Skeletal muscle satellite cell (primary cell): ENCODE data around the gene ACYP2.
A peak's percentile ranks its signal among the peaks of the same experiment; 100 is the strongest.
"Not testable (repeated sequence)": the region's sequence is repeated elsewhere in the genome, so short reads cannot be mapped to it uniquely, and the experiment has no call there.

Experiments used
- H3K27me3 ChIP-seq: 2 replicates; pipeline ENCODE4 v1.7.0; 2013; ENCODE audit warnings: low read length; ENCODE audit not compliant: control insufficient read depth, insufficient read depth
- H3K36me3 ChIP-seq: 2 replicates; pipeline ENCODE4 v1.7.0; 2013; ENCODE audit warnings: mild to moderate bottlenecking, control low read depth, low read length; ENCODE audit not compliant: insufficient read depth
- H3K4me1 ChIP-seq: 2 replicates; pipeline ENCODE4 v1.7.0; 2013; ENCODE audit warnings: low read length; ENCODE audit not compliant: control insufficient read depth, insufficient read depth
- H3K4me2 ChIP-seq: 2 replicates; pipeline ENCODE4 v1.7.0; 2013; ENCODE audit warnings: mild to moderate bottlenecking, low read length
- H3K4me3 ChIP-seq: 2 replicates; pipeline ENCODE4 v1.7.0; 2013; ENCODE audit warnings: low read length
- H3K9ac ChIP-seq: 2 replicates; pipeline ENCODE4 v1.7.0; 2013; ENCODE audit warnings: mild to moderate bottlenecking, low read depth, low read length, moderate library complexity
- H3K9me3 ChIP-seq: replicated peaks from 2 replicates; pipeline ENCODE4 v1.7.0; 2013; ENCODE audit warnings: mild to moderate bottlenecking, control low read depth, low read length

Gene ACYP2

GRCh38 chr2:54313147-54313546, 197.7 kb downstream of the ACYP2 start:
- no peak overlapping the region for H3K9ac ChIP-seq
- no peaks in the 10 kb centered on the region for H3K9me3 ChIP-seq
- no peak overlapping the region for H3K4me2 ChIP-seq
- no peaks in the 10 kb centered on the region for H3K27me3 ChIP-seq
- no peak overlapping the region for H3K4me3 ChIP-seq
- no peaks in the 10 kb centered on the region for H3K4me1 ChIP-seq
- H3K36me3 ChIP-seq: no peaks in the 10 kb centered on the region

GRCh38 chr2:54317973-54318372, 202.6 kb downstream of the ACYP2 start:
- no peak overlapping the region for H3K4me3 ChIP-seq
- H3K9ac ChIP-seq: no peak overlapping the region
- no peaks in the 10 kb centered on the region for H3K4me1 ChIP-seq
- no peak overlapping the region for H3K4me2 ChIP-seq
- no peaks in the 10 kb centered on the region for H3K36me3 ChIP-seq
- H3K27me3 ChIP-seq: no peaks in the 10 kb centered on the region
- no peaks in the 10 kb centered on the region for H3K9me3 ChIP-seq

DNA sequence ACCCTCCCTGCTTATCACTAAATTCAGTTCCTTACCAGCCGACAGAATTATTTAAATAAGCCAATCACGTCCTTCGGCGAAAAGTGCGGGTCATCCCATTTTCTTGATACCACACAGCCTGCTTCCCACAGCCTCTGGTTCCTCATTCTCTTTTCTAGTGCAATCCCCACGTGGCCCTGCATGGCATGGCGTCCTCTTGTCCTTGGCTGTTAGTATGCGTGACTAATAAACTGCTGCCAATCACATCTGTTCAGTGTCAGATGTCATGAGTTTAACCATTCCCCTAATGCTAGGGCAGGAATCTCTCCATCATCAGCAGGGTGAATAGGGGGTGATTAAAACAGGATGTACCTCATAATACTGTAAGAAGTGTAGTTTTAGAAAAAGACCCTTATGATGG, 203.4 kb downstream of the ACYP2 start:
- Histone ChIP-seq H3K4me3 (no peak overlapping the region), H3K4me2 (no peak overlapping the region), H3K36me3 (no peaks in the 10 kb centered on the region), H3K9me3 (no peaks in the 10 kb centered on the region), H3K27me3 (no peaks in the 10 kb centered on the region), H3K9ac (no peak overlapping the region), H3K4me1 (no peaks in the 10 kb centered on the region)

DNA sequence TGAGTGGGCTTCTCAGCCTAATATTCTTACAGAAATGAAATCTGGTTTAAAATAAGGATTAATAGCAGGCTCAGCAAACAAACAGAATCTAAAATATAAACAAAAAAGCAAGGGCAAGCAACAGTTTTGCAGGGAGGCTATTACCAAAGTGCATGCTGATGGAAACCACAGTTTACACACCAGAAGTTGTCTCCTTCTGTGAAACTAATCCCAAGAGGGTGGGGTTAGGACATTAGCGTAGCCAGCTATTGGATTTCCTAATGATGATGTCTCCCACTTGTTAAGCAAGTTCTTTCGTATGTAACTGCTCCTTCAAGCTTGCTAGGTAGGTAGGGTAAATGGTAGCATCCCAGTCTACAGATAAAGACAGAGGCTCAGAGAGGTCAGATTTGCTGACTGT, 205.6 kb downstream of the ACYP2 start:
- H3K9ac ChIP-seq: no peak overlapping the region
- H3K36me3 ChIP-seq: no peaks in the 10 kb centered on the region
- no peaks in the 10 kb centered on the region for H3K27me3 ChIP-seq
- no peak overlapping the region for H3K4me3 ChIP-seq
- no peaks in the 10 kb centered on the region for H3K4me1 ChIP-seq
- H3K9me3 ChIP-seq: peaks cover 3% of the 10 kb centered on the region
- H3K4me2 ChIP-seq: no peak overlapping the region

DNA sequence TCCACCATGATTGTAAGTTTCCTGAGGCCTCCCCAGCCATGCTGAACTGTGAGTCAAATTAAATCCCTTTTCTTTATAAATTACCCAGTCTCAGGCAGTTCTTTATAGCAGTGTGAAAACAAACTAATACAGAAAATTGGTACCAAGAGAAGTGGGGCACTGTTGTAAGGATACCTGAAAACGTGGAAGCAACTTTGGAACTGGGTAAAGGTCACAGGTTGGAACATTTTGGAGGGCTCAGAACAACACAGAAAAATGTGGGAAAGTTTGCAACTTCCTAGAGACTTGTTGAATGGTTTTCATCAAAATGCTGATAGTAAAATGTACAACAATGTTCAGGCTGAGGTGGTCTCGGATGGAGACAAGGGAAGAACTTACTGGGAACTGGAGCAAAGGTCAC, 209.1 kb downstream of the ACYP2 start:
- not testable (repeated sequence) for H3K9ac ChIP-seq, H3K4me3 ChIP-seq, H3K9me3 ChIP-seq, H3K4me2 ChIP-seq, H3K36me3 ChIP-seq, H3K4me1 ChIP-seq, H3K27me3 ChIP-seq

DNA sequence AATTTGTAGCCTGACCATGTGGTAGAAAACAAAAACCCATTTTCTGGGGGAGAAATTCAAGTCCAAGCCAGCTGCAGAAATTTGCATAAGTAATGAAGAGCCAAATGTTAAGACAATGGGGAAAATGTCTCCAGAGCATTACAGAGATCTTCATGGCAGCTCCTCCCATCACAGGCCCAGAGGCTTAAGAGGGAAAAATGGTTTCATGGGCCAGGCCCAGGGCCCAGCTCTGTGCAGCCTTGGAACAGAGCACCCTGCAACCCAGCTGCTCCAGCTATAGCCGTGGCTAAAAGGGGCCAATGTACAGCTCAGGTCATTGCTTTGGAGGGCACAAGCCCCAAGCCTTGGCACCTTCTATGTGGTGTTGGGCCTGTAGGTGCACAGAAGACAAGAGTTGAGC, 209.7 kb downstream of the ACYP2 start:
- no peak overlapping the region for H3K4me2 ChIP-seq
- H3K36me3 ChIP-seq: no peaks in the 10 kb centered on the region
- H3K27me3 ChIP-seq: no peaks in the 10 kb centered on the region
- H3K9ac ChIP-seq: no peak overlapping the region
- no peak overlapping the region for H3K4me3 ChIP-seq
- H3K4me1 ChIP-seq: peaks cover 8% of the 10 kb centered on the region
- H3K9me3 ChIP-seq: peaks cover 3% of the 10 kb centered on the region

GRCh38 chr2:54329482-54330161, 214.2 kb downstream of the ACYP2 start:
- H3K36me3 ChIP-seq: no peaks in the 10 kb centered on the region
- peak overlapping the region; percentile 79 for H3K4me3 ChIP-seq
- H3K4me2 ChIP-seq: peak overlapping the region; percentile 92
- peaks cover 3% of the 10 kb centered on the region for H3K9me3 ChIP-seq
- peak overlapping the region; percentile 78 for H3K9ac ChIP-seq
- H3K27me3 ChIP-seq: no peaks in the 10 kb centered on the region
- H3K4me1 ChIP-seq: peaks cover 18% of the 10 kb centered on the region

GRCh38 chr2:54330162-54330925, 214.9 kb downstream of the ACYP2 start:
- H3K27me3 ChIP-seq: no peaks in the 10 kb centered on the region
- peak overlapping the region; percentile 78 for H3K9ac ChIP-seq
- no peaks in the 10 kb centered on the region for H3K9me3 ChIP-seq
- no peaks in the 10 kb centered on the region for H3K36me3 ChIP-seq
- peaks cover 18% of the 10 kb centered on the region for H3K4me1 ChIP-seq
- peak overlapping the region; percentile 79 for H3K4me3 ChIP-seq
- H3K4me2 ChIP-seq: peak overlapping the region; percentile 92

DNA sequence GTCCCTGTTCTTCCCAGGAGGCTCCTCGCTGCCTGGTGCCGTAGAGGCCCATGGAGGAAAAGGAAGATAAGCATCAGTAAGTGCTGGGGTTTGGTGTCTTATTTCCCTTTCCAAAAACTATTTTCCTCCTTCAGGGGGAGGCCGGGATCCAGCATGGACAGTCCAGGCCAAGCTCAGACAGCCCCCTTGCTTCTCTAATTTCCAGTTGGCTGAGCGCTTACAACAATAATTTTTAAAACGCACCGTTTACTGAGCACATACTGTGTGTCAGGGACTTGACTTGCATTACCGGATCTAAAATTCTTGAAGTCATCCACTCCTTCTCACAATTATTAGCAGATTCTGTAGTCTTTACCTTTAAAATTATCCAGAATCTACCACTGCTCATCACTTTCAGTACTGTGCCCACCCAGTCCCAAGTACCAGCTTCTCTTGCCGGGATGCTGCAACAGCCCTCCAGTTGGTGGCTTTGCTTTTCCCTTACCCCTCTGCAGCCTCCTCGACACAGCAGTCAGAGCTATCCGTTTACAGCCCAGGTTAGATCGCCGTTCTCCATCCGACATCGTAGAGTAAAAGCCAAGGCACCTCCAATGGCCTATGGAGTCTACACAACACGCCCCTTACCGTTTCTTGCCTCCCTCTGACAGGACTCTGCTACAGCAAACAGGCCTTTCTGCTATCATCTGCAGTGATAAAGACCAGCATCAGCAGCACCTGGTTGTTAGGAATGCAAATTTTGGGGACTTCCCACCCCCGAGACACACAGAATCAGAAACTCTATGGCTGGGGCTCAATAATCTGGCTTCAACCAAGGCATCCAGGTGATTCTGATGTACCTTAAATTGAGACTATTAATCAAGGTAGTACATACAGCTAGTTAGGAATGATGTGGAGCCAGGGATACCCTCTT, 215.8 kb downstream of the ACYP2 start:
- peak overlapping the region; percentile 79 for H3K4me3 ChIP-seq
- H3K4me1 ChIP-seq: peaks cover 20% of the 10 kb centered on the region
- peak overlapping the region; percentile 78 for H3K9ac ChIP-seq
- H3K4me2 ChIP-seq: peak overlapping the region; percentile 92
- H3K27me3 ChIP-seq: no peaks in the 10 kb centered on the region
- no peaks in the 10 kb centered on the region for H3K9me3 ChIP-seq
- no peaks in the 10 kb centered on the region for H3K36me3 ChIP-seq

GRCh38 chr2:54332386-54332785, 217.0 kb downstream of the ACYP2 start:
- Histone ChIP-seq H3K9me3 (no peaks in the 10 kb centered on the region), H3K36me3 (no peaks in the 10 kb centered on the region), H3K4me2 (no peak overlapping the region), H3K4me3 (no peak overlapping the region), H3K9ac (no peak overlapping the region), H3K4me1 (peaks cover 26% of the 10 kb centered on the region), H3K27me3 (no peaks in the 10 kb centered on the region)

DNA sequence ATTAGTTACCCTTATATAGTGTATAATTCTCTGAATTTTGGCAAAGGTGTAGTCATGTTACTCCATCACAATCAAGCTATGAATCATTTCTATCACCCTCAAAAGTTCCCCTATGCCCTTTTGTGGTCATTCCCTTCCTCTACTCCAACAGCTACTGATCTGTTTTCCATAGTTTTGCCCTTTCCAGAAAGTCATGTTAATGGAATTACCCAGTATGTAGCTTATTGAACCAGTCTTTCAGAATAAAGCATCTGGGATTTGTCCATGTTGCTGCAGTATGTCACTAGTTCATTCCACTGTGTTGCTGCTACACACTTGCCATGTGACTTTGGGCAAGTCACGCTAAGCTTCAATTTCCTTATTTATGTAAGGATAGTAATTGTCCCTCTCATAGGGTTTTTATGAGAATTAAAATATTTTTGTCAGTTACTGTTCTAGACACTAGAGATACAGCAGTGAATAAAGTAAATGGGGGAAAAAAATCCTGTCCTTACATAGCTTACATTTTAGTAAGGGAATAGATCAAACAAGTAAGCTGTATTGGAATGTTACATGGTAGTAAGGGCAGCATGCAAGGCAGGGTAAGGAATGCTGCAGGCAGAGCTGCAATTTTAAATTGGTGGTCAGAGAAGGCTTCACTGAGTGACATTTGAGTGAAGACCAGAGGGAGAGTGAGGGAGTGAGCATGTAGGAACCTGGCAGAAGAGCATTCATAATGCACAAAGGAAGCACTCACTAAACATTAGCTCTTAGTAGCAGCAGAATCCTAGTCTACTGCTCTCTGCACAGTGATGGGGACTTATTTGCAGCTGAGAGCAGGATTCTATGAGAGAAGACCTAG, 220.9 kb downstream of the ACYP2 start:
- H3K4me1 ChIP-seq: peaks cover 9% of the 10 kb centered on the region
- H3K27me3 ChIP-seq: no peaks in the 10 kb centered on the region
- no peaks in the 10 kb centered on the region for H3K9me3 ChIP-seq
- no peak overlapping the region for H3K4me3 ChIP-seq
- no peaks in the 10 kb centered on the region for H3K36me3 ChIP-seq
- H3K9ac ChIP-seq: no peak overlapping the region
- H3K4me2 ChIP-seq: no peak overlapping the region
